Keratinocyte (primary cell): ENCODE results near the gene DSG1.

ENCODE experiments used
- CTCF ChIP-seq, 3 experiments: IDR thresholded peaks in 1 of 3; conservative IDR thresholded peaks in 1 of 3; optimal IDR thresholded peaks in 1 of 3; 2 replicates in 2 of 3; 3 replicates in 1 of 3; pipeline versions ENCODE3 to v1.5.1; 2011; ENCODE audit warnings: low read length in 3 of 3, mild to moderate bottlenecking in 3 of 3, moderate library complexity in 2 of 3, control low read depth in 1 of 3, inconsistent platforms in 1 of 3; ENCODE audit not compliant: insufficient read depth in 2 of 3; ENCODE audit errors: extremely low read depth in 1 of 3
- EZH2 ChIP-seq: IDR thresholded peaks from one replicate; pipeline ENCODE4 v1.6.1; 2012; ENCODE audit warnings: inconsistent platforms, mild to moderate bottlenecking, low read length, moderate library complexity

GRCh38 chr18:31401156-31402025 lies 83.4 kb downstream of the DSG1 start:
- no peak for TF ChIP-seq CTCF (optimal IDR thresholded peaks at IDR 0.05 in 1 of 3, IDR thresholded peaks at IDR 0.05 in 1 of 3, conservative IDR thresholded peaks at IDR 0.05 in 1 of 3; ENCODE audit: extremely low read depth in 1 of 3, insufficient read depth in 2 of 3, low read length in 3 of 3)
- TF ChIP-seq EZH2, result no peak
